GM04503 (cell line): ENCODE data around the gene FAM76A.
"Not testable (repeated sequence)": the region's sequence is repeated elsewhere in the genome, so short reads cannot be mapped to it uniquely, and the experiment has no call there.

Source experiments
- DNase-seq: peaks from one replicate; pipeline ENCODE4 v3.0.0-alpha.2; 2012; ENCODE audit warnings: low read depth

FAM76A gene

GRCh38 chr1:27778056-27778455 is 52.3 kb downstream of the FAM76A start:
- DNase-seq, result no peak

- no peak for DNase-seq
These were observed 53.4 kb downstream of the FAM76A start for GRCh38 chr1:27779122-27779521.

- DNase-seq, result no peak
These were observed 57.2 kb downstream of the FAM76A start for GRCh38 chr1:27782950-27783349.

GRCh38 chr1:27784700-27785099 is 58.9 kb downstream of the FAM76A start:
- DNase-seq, result no peak

GRCh38 chr1:27785781-27786455 is 60.2 kb downstream of the FAM76A start:
- DNase-seq, result peak; percentile 17

- DNase-seq, result peak; percentile 5
These were observed 62.1 kb downstream of the FAM76A start for GRCh38 chr1:27787895-27788294.

- peak; percentile 7 for DNase-seq
These were observed 63.8 kb downstream of the FAM76A start for GRCh38 chr1:27789540-27790041.

- not testable (repeated sequence) for DNase-seq
These were observed 64.5 kb downstream of the FAM76A start for GRCh38 chr1:27790270-27790669.

- DNase-seq, result no peak
These were observed 69.8 kb downstream of the FAM76A start for GRCh38 chr1:27795601-27796000.

GRCh38 chr1:27804791-27805190 is 79.0 kb downstream of the FAM76A start:
- DNase-seq, result no peak

- no peak for DNase-seq
These were observed 81.0 kb downstream of the FAM76A start for GRCh38 chr1:27806758-27807157.

- no peak for DNase-seq
These were observed 81.6 kb downstream of the FAM76A start for GRCh38 chr1:27807385-27807784.

GRCh38 chr1:27808131-27808530 is 82.4 kb downstream of the FAM76A start:
- DNase-seq, result not testable (repeated sequence)

- no peak for DNase-seq
These were observed 84.1 kb downstream of the FAM76A start for GRCh38 chr1:27809883-27810282.

GRCh38 chr1:27811741-27812500 is 86.2 kb downstream of the FAM76A start:
- no peak for DNase-seq
